Stimulated activated CD4-positive, alpha-beta T cell treated with anti-CD3 and anti-CD28 coated beads, Interleukin-15, amount 100 ng/mL, for 48 hours (primary cell): ENCODE results near the gene TRIM29.

ENCODE experiments used
- DNase-seq, 2 donors: peaks; one replicate each; pipeline ENCODE4 v3.0.0-alpha.2; 2020; ENCODE audit warnings: low read depth in 2 of 2

TRIM29 gene

GRCh38 chr11:120122924-120123683, 14.8 kb downstream of the TRIM29 start:
- no peak for DNase-seq

- no peak for DNase-seq
Observed at GRCh38 chr11:120121914-120122473, 15.9 kb downstream of the TRIM29 start.

DNA sequence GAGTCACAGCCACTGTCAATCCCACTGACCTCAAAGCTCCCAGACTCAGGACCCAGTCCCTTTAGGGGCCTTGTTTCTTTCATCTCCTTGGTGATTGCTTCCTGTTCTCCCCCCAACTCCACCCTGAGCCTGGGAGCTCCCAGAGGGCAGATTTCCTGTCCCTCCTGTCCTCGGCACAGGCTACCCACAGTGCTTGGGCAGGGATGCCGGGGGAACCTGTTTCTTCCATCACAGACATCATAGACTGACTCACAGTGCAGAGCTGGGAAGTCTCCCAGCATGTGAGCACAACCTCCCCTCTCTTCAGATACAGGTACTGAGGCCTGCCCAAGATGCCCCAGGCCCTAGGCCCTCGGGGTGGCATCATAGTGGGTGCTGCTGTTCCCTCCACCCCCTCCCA, 16.6 kb downstream of the TRIM29 start:
- no peak for DNase-seq

GRCh38 chr11:120120805-120121335, 17.0 kb downstream of the TRIM29 start:
- no peak for DNase-seq

GRCh38 chr11:120119121-120119520, 18.8 kb downstream of the TRIM29 start:
- DNase-seq, result no peak

GRCh38 chr11:120117991-120118390, 19.9 kb downstream of the TRIM29 start:
- DNase-seq, result no peak

DNA sequence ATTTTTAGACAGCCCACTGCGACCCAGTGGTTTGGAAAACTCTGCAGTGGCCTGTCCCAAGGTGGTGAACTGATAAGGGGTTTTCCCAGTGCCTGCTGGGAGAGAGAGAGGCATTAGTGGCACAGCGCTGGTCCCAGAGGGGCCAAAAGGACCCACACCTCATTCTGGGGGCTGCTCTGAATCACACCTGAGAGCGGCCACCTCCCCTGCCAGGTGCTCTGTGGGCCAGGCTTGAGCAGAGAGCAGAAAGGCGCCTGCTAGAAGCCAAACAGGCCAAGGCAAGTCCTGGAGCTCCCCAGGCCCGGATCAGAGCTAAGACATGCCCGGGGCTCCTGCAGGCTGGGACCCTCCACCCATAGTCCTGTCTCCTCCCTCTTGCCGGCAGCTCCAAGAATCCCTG, 20.9 kb downstream of the TRIM29 start:
- no peak for DNase-seq

DNA sequence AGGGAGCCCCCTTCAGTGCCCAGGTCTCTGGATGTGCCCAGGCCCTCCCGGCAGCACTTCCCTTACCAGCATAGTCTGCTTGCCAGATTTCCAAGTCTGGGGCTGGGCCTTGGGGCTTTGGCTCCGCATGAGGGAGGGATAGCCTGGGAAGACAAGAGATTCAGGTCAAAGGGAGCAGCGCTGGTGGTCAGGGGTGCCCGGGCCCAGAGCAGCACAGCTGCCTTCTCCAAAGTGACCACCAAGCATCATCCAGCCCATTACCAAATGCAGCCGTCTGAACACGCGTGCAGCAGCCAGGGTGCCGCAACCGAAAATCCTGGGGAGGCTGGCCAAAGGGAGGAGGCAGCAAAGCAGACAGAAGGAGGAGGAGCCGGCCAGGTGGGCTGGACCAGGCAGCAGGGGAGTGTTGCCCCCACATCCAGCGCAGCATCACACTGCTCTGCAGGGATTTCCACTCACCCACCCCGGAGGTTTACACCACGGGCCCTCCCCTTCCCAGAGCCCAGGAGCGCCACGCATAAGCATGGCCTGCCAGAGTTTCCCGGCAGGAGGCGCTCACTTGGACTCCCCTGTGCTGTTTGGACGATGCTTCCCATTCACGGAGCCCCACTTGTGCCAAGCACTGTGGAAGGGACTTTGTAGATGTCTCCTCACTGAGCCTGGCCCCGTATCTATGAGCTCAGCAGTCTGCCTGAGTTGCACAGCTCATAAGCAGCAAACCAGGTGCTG, 22.5 kb downstream of the TRIM29 start:
- no peak for DNase-seq

DNA sequence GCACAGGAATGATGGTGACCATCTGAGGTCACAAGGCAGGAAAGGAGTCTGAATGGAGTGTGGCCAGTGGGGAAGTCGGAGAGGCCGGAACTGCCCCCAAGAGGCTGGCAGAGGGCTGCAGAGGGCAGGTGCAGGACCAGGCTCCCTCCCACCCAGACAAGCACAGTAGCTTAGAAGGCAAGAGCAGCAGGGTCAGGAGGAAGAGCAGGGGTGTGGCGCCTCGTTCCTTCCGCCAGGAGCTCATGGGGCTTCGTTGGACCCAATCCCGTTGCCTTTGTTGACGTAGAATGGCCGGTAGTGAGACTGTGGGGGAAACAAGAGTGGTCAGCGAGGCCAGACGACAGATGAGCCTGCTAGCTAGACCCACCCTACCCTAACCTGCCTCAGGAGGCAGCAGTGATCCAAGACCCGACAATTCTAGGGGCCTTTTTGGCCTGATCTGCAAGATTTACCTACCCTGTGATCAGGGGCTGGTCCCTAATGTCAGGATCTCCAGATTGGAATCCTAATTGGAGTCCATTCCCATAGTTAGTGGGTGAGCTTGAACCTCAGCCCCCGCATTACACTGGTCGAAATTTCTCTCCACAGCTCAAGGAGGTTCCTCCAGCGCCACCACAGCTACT, 25.6 kb downstream of the TRIM29 start:
- no peak for DNase-seq

GRCh38 chr11:120109531-120109930, 28.4 kb downstream of the TRIM29 start:
- DNase-seq, result no peak

- no peak for DNase-seq
Observed at GRCh38 chr11:120108785-120109168, 29.1 kb downstream of the TRIM29 start.

DNA sequence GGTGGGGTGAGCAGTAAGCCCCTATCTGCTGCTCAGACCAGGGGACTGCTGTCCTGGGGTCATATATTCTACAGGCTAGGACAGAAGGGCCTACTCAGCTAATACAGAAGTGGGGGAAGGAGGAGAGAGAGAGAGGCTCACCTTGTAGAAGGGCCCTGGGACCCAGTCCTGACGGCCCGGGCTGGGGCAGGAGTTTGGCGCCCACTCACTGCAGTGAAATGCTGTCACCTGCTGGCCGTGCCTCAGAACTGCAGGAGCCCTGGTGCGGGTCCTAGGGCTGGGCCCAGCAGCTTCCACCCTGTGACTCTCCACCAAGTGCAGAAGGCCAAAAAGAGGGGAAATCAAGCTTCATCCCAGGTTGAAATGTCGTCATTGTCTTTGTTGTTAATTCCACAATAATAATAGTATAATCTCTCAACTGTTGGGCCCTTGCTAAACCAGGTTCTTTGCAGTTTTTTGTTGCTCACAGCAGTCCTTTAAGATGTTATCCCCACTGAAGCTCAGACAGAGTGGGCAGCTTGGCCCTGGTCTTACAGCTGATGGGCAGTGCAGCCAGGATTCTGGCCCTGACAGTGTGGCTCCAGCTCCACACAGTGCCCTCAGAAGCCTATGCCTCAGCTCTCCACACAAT, 29.6 kb downstream of the TRIM29 start:
- peak; percentile 18 to 46 for DNase-seq

DNA sequence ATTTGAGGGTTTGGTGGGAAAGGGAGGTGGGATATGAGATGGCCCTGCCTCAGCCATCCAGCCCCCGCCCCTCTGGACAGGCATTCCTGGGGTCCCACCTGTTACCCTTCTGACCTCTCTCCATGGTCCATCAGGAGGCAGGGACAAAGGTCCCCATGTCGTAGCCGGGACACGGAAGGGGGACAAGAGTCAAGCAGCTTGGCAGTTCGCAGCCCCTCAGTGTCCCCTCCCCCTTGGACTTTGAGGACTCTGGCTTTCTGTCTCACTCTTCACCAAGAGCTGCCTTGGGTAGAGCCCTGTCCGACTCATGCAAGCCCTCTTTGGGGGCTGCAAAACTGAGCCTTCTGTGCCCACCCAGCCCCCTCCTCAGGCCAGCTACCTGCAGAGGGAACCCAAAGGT, 30.2 kb downstream of the TRIM29 start:
- no peak for DNase-seq

DNA sequence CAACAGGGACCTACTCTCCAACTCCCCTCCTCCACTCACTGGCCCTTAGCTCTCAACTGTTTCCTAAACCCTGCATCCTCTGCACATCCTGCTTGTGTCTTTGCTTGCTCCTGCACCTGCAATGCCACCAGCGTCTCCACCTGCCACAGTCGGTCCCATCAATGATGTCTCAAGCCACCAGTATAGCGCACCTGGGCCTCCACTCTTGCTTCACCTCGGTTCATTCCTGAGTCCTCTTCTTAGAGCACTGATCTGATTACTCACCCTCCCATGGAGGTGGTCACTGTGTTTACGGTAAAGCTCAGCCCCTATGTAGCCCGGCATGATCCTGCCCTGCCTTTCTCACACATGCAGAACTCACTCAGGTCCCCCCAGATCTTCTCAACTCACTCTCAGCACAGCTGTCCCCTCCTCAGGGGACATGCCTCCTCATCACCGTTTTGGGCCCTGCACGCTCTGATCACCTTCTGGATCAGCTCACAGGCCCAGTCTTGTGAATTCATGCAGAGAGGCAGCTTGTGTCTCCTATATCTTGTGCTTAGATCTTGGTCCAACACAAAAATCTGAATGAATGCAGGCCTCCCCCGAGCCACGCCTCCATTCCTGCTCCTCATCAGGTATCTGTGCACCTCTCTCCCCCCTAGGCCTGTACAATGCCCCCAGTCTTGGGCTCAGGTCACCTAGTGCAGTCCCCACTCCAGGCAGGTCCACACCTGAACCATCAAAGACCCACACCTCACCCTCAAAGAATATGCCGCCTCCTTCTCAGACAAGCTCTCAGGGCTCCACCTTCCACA, 31.4 kb downstream of the TRIM29 start:
- no peak for DNase-seq

DNA sequence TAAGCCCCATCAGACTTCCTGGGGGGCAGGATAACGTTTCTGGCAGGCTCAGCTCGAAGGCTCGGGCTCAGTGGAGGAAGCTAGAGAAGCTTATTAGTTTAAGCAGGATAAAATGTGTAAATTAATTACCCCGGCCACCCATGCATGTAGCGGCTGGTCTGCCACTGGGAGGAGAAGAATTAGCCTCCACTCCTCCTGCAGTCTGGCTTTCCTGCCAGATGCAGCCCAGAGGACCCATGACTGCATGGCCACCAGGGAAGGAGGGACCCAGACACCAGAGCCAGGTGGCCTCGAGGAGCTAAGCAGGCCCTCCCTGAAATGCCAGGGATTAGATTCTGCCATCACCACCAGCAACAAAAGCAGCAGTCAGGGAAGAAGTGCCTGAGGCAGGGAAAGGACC, 32.3 kb downstream of the TRIM29 start:
- DNase-seq, result no peak

DNA sequence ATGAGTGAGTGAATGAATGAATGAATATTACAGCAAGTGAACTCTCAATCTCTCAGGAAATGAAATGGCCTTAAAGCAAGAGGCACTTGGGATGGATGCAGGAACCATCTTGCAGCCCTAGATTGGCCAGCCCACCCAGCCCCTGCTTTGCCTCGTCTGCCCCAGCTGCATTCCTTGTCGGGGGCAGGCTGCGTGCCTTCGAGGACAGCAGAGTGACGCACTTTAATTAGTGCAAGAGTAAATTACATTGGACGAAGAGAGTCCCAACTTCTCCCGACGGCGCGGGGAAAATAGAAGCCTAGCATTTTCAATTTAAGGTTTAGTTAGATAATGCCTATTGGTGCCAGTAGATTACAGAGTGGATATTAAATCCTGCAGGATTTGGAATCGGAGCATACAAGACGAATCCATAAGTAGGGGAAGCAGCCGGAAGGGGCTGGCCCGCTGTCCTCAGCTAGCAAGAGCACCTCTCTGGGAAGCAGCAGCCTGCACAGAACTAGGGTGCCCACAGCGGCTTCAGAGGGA, 33.8 kb downstream of the TRIM29 start:
- DNase-seq, result no peak

DNA sequence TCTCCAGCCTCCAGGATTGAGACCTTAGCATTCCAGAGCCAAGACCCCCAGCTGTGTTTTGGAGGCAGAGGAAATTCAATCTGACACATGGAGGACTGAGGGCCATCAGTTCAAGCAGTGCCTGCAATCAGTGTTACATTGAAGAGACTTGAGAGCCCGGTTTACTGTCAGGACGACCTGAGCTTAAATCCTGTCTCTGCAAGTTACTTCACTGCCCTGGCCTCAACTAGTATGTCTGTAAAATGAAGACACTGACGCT, 35.1 kb downstream of the TRIM29 start:
- DNase-seq, result no peak

GRCh38 chr11:120102050-120102863, 35.7 kb downstream of the TRIM29 start:
- no peak for DNase-seq

GRCh38 chr11:120098503-120099020, 39.4 kb downstream of the TRIM29 start:
- no peak for DNase-seq
